WTC11 (cell line): ENCODE measurements around the gene XPO6. TPM values are rescaled to one million over a fixed set of nuclear protein-coding genes. Genes with fewer than 3 reads are reported as not detected.

ENCODE experiments used
- ATAC-seq: fragments of 200-7000 bp; cut with Tn5 transposase; 2 replicates; pipeline ENCODE4 v1.10.0; 2021; ENCODE audit warnings: mild to moderate bottlenecking, moderate library complexity
- CTCF ChIA-PET: fragments of 300-600 bp; sonication (Branson Sonifier 250); formaldehyde crosslinking; loops from one replicate; lab custom pipeline; 2021; ENCODE audit warnings: antibody characterized with exemption; lab: Charles Lee
- POLR2A ChIA-PET: fragments of 350-600 bp; sonication (Branson Sonifier 250); formaldehyde crosslinking; loops from one replicate; lab custom pipeline; 2021; ENCODE audit warnings: antibody characterized with exemption; lab: Charles Lee
- DNase-seq: peaks from one replicate; pipeline ENCODE4 v3.0.0; 2021; ENCODE audit warnings: low spot score
- H3K27ac Mint-ChIP-seq: 2 replicates; pipeline ENCODE4 v1.8.0; 2021; ENCODE audit warnings: mixed read lengths
- H3K27me3 Mint-ChIP-seq: 2 replicates; pipeline ENCODE4 v1.8.0; 2021; ENCODE audit warnings: low read depth, mild to moderate bottlenecking, moderate library complexity, mixed read lengths
- H3K36me3 Mint-ChIP-seq: 2 replicates; pipeline ENCODE4 v1.8.0; 2021; ENCODE audit warnings: mixed read lengths
- H3K4me1 Mint-ChIP-seq: 2 replicates; pipeline ENCODE4 v1.8.0; 2022; ENCODE audit warnings: mixed read lengths
- H3K4me3 Mint-ChIP-seq: 2 replicates; pipeline ENCODE4 v1.8.0; 2021; ENCODE audit warnings: mild to moderate bottlenecking, moderate library complexity, mixed read lengths
- H3K9me3 Mint-ChIP-seq: 2 replicates; pipeline ENCODE4 v1.8.0; 2021; ENCODE audit warnings: mixed read lengths
- AFF4 ChIP-seq: sonication (generic); formaldehyde crosslinking; IDR thresholded peaks from 2 replicates; pipeline ENCODE4 v1.8.1; 2023; ENCODE audit warnings: mild to moderate bottlenecking, missing genetic modification reagents, borderline replicate concordance
- ATF6 ChIP-seq: sonication (generic); formaldehyde crosslinking; IDR thresholded peaks from 2 replicates; pipeline ENCODE4 v1.8.1; 2023; ENCODE audit warnings: mild to moderate bottlenecking, missing genetic modification reagents
- CREB1 ChIP-seq: sonication (generic); formaldehyde crosslinking; IDR thresholded peaks from 2 replicates; pipeline ENCODE4 v1.8.0; 2023; ENCODE audit warnings: mild to moderate bottlenecking, missing genetic modification reagents
- E2F4 ChIP-seq: sonication (generic); formaldehyde crosslinking; IDR thresholded peaks from 2 replicates; pipeline ENCODE4 v1.8.1; 2022; ENCODE audit warnings: low read depth, mild to moderate bottlenecking, moderate library complexity, missing genetic modification reagents, borderline replicate concordance
- FOXP4 ChIP-seq: sonication (generic); formaldehyde crosslinking; IDR thresholded peaks from 2 replicates; pipeline ENCODE4 v1.8.0; 2022; ENCODE audit warnings: mild to moderate bottlenecking, missing genetic modification reagents
- HMGA2 ChIP-seq: fragments of 250-450 bp; sonication (Bioruptor Pico); IDR thresholded peaks from 2 replicates; pipeline ENCODE4 v1.4.0; 2021; ENCODE audit warnings: mild to moderate bottlenecking, moderate library complexity
- IRF1 ChIP-seq: sonication (generic); formaldehyde crosslinking; IDR thresholded peaks from 2 replicates; pipeline ENCODE4 v1.8.0; 2023; ENCODE audit warnings: missing genetic modification reagents
- NFE2L1 ChIP-seq: sonication (generic); formaldehyde crosslinking; IDR thresholded peaks from 2 replicates; pipeline ENCODE4 v1.8.1; 2023; ENCODE audit warnings: missing genetic modification reagents
- NR2C2 ChIP-seq: sonication (generic); formaldehyde crosslinking; IDR thresholded peaks from 2 replicates; pipeline ENCODE4 v1.8.0; 2022; ENCODE audit warnings: mild to moderate bottlenecking, missing genetic modification reagents
- OVOL2 ChIP-seq: fragments of 250-450 bp; sonication (Bioruptor Pico); IDR thresholded peaks from 2 replicates; pipeline ENCODE4 v1.9.0; 2021; ENCODE audit warnings: mild to moderate bottlenecking, borderline replicate concordance
- PRDM15 ChIP-seq: sonication (generic); formaldehyde crosslinking; IDR thresholded peaks from 2 replicates; pipeline ENCODE4 v1.8.0; 2022; ENCODE audit warnings: missing genetic modification reagents
- TEAD1 ChIP-seq: sonication (generic); formaldehyde crosslinking; IDR thresholded peaks from 2 replicates; pipeline ENCODE4 v1.8.0; 2022; ENCODE audit warnings: mild to moderate bottlenecking, missing genetic modification reagents
- TEAD4 ChIP-seq: sonication (generic); formaldehyde crosslinking; IDR thresholded peaks from 2 replicates; pipeline ENCODE4 v1.8.0; 2022; ENCODE audit warnings: mild to moderate bottlenecking, missing genetic modification reagents
- USF1 ChIP-seq: sonication (generic); formaldehyde crosslinking; IDR thresholded peaks from 2 replicates; pipeline ENCODE4 v1.8.0; 2022; ENCODE audit warnings: mild to moderate bottlenecking, missing genetic modification reagents
- ZBTB21 ChIP-seq: sonication (generic); formaldehyde crosslinking; IDR thresholded peaks from 2 replicates; pipeline ENCODE4 v1.8.1; 2023; ENCODE audit warnings: mild to moderate bottlenecking, missing genetic modification reagents, borderline replicate concordance
- ZNF232 ChIP-seq: sonication (generic); formaldehyde crosslinking; IDR thresholded peaks from 2 replicates; pipeline ENCODE4 v1.8.0; 2022; ENCODE audit warnings: mild to moderate bottlenecking, missing genetic modification reagents
- ZNF416 ChIP-seq: fragments of 250-450 bp; sonication (Bioruptor Pico); IDR thresholded peaks from 2 replicates; pipeline ENCODE4 v1.9.0; 2021; ENCODE audit warnings: mild to moderate bottlenecking, inconsistent platforms
- ZNF512 ChIP-seq: sonication (generic); formaldehyde crosslinking; IDR thresholded peaks from 2 replicates; pipeline ENCODE4 v1.8.1; 2022; ENCODE audit warnings: missing genetic modification reagents, borderline replicate concordance
- ZSCAN18 ChIP-seq: fragments of 250-450 bp; sonication (Bioruptor Pico); IDR thresholded peaks from 2 replicates; pipeline ENCODE4 v2.1.2; 2022; ENCODE audit warnings: mild to moderate bottlenecking, moderate library complexity
- total RNA-seq: library from RNA; stranded (reverse); gene quantifications from 3 replicates; pipeline ENCODE4 v1.2.3, GENCODE V29; 2021

XPO6 gene
- total RNA-seq, 1 experiment from 2014 or later: 160 TPM

- CTCF ChIA-PET: no interaction called here
These were observed 65.2 kb downstream of the XPO6 start for GRCh38 chr16:28146536-28146935.

More at GRCh38 chr16:28146536-28146935, 65.2 kb downstream of the XPO6 start:
- Mint-ChIP-seq H3K36me3 (peaks cover 56% of the 10 kb centered on the region), H3K9me3 (no peaks in the 10 kb centered on the region), H3K27ac (no peak overlapping the region), H3K4me3 (no peak overlapping the region), H3K27me3 (no peaks in the 10 kb centered on the region), H3K4me1 (peaks cover 16% of the 10 kb centered on the region)
- ATAC-seq (no peak), DNase-seq (no peak)
- TF ChIP-seq NFE2L1 (CRISPR knock-in tag) (no peak), TEAD4 (no peak), ZSCAN18 (CRISPR knock-in tag) (no peak), USF1 (no peak), IRF1 (no peak), E2F4 (CRISPR knock-in tag) (no peak), PRDM15 (CRISPR knock-in tag) (no peak), OVOL2 (CRISPR knock-in tag) (no peak), TEAD1 (no peak), ZBTB21 (CRISPR knock-in tag) (no peak), NR2C2 (CRISPR knock-in tag) (no peak), ZNF232 (CRISPR knock-in tag) (no peak), AFF4 (no peak), ATF6 (CRISPR knock-in tag) (no peak), HMGA2 (CRISPR knock-in tag) (no peak), ZNF512 (CRISPR knock-in tag) (no peak), FOXP4 (no peak), CREB1 (no peak), ZNF416 (CRISPR knock-in tag) (no peak)
- POLR2A ChIA-PET: no interaction called here
